Measurements from ENCODE around the gene MAD1L1.

The MAD1L1 gene

DNA sequence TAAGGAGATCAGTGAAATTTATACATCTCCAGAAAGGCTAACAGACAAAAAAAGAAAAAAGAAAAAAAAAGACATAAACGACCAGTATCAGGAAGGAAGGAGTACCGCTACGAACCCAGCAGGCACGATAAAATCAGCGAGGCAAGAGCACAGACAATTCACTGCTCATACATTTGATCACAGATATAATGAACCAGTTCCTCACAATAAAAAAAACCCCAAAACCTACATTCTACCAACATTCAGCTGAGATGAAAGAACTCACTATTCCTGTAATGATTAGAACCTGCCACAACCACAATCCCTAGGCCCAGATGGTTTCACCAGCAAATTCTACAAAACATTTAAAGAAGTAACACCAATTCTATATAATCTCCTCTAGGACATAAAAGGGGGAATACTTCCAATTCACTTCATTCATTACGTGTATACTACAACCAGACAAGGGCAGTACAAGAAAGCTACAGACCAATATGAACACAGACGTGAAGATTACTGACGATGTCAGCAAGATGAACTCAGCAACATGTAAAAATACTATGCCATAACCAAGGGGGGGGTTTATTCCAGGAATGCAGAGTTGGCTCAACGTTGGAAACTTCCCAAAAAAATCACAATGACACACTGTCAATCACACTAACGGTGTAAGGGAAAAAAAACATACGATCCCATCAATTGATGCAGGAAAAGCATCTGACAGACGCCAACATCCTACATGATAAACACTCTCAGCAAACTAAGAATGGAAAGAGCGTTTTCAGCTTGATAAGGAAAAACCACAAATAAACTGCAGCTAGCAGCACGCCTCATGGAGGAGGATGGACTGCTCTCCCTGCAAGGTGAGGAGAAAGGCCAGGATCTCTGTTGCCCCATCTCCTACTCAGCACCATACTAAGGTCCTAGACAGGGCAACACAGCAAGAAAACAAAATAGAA, 306.5 kb downstream of the MAD1L1 start:
- Mint-ChIP-seq H3K27me3 (ENCODE audit: low read depth, poor library complexity) (peaks cover 6% of the 10 kb centered on the region), H3K9me3 (peaks cover under 1% of the 10 kb centered on the region), H3K27ac (peak overlapping the region; percentile 0), H3K4me1 (peaks cover 22% of the 10 kb centered on the region), H3K4me3 (no peak overlapping the region), H3K36me3 (ENCODE audit: low read depth) (peaks cover 6% of the 10 kb centered on the region)
- TF ChIP-seq CTCF (IDR thresholded peaks at IDR 0.05), result no peak
- no peak for DNase-seq

- no peak for TF ChIP-seq CTCF (IDR thresholded peaks at IDR 0.05)
Measured at GRCh38 chr7:1925349-1925748, 307.4 kb downstream of the MAD1L1 start.

DNA sequence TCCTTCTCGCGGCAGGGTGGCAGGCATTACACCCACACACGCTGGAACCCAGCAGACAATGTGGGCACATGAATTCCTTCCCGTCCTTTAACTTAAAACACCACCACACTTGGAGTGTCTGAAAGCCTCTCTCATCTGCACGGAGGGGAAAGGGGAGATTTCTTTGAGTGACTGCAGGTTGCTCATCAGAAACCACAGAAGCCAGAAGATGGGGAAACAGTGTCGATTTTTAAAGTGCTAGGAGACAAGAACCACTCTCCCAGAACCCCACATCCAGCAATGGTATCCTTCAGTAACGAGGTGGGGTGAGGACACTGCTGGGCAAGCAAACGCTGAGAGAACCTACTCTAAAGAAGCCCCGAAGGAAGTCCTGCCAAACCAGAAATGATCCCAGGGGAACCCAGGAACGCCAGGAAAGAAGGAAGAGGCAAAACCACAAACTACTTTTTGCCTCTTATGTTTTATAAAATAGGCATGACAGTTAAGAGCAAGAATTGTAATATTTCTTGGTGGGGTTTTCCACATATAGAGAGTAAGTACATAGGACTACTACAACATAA, 308.4 kb downstream of the MAD1L1 start:
- Mint-ChIP-seq H3K4me3 (no peak overlapping the region), H3K27me3 (ENCODE audit: low read depth, poor library complexity) (peaks cover 6% of the 10 kb centered on the region), H3K36me3 (ENCODE audit: low read depth) (peaks cover 5% of the 10 kb centered on the region), H3K9me3 (no peaks in the 10 kb centered on the region), H3K4me1 (peaks cover 30% of the 10 kb centered on the region), H3K27ac (peak overlapping the region; percentile 3)
- TF ChIP-seq CTCF (IDR thresholded peaks at IDR 0.05), result no peak
- no peak for DNase-seq

More at GRCh38 chr7:1925349-1925748, 307.4 kb downstream of the MAD1L1 start:
- Mint-ChIP-seq H3K4me1 (peaks cover 22% of the 10 kb centered on the region), H3K9me3 (no peaks in the 10 kb centered on the region), H3K27ac (no peak overlapping the region), H3K27me3 (ENCODE audit: low read depth, poor library complexity) (peaks cover 6% of the 10 kb centered on the region), H3K36me3 (ENCODE audit: low read depth) (peaks cover 5% of the 10 kb centered on the region), H3K4me3 (no peak overlapping the region)
- DNase-seq, result no peak

- Mint-ChIP-seq H3K27me3 (ENCODE audit: low read depth, poor library complexity) (peaks cover 6% of the 10 kb centered on the region), H3K4me1 (peaks cover 31% of the 10 kb centered on the region), H3K36me3 (ENCODE audit: low read depth) (peaks cover 5% of the 10 kb centered on the region), H3K4me3 (no peak overlapping the region), H3K27ac (peak overlapping the region; percentile 3), H3K9me3 (no peaks in the 10 kb centered on the region)
- TF ChIP-seq CTCF (IDR thresholded peaks at IDR 0.05), result no peak
- DNase-seq, result no peak
Measured at GRCh38 chr7:1923409-1924257, 309.1 kb downstream of the MAD1L1 start.

GRCh38 chr7:1922870-1923236, 309.9 kb downstream of the MAD1L1 start:
- Mint-ChIP-seq H3K36me3 (ENCODE audit: low read depth) (peaks cover 5% of the 10 kb centered on the region), H3K4me3 (no peak overlapping the region)
- no peak for TF ChIP-seq CTCF (IDR thresholded peaks at IDR 0.05)

More at GRCh38 chr7:1922870-1923236, 309.9 kb downstream of the MAD1L1 start:
- no peak overlapping the region for H3K27ac Mint-ChIP-seq
- no peak for DNase-seq
- H3K4me1 Mint-ChIP-seq, result peaks cover 31% of the 10 kb centered on the region
- H3K9me3 Mint-ChIP-seq, result no peaks in the 10 kb centered on the region
- H3K27me3 Mint-ChIP-seq (ENCODE audit: low read depth, poor library complexity), result peaks cover 6% of the 10 kb centered on the region

Data from nephron progenitor cell (in vitro differentiated cells).